Subcutaneous abdominal adipose tissue (tissue), 5 donors: ENCODE results near the gene GRIA1.
"Not testable (repeated sequence)": the region's sequence is repeated elsewhere in the genome, so short reads cannot be mapped to it uniquely, and the experiment has no call there.

Experiments
- H3K27ac ChIP-seq: one replicate; pipeline ENCODE4 v1.7.0; 2013; ENCODE audit warnings: low read depth, mild to moderate bottlenecking, inconsistent platforms, low read length, moderate library complexity
- H3K27me3 ChIP-seq, 5 donors: one replicate each; pipeline ENCODE4 v1.7.0; 2013; ENCODE audit warnings: low read length in 5 of 5, inconsistent platforms in 1 of 5; ENCODE audit not compliant: control insufficient read depth in 5 of 5, insufficient read depth in 4 of 5
- H3K36me3 ChIP-seq, 5 donors: one replicate each; pipeline ENCODE4 v1.7.0; 2013; ENCODE audit warnings: low read length in 5 of 5; ENCODE audit not compliant: control insufficient read depth in 5 of 5, insufficient read depth in 5 of 5
- H3K4me1 ChIP-seq, 5 donors: one replicate each; pipeline ENCODE4 v1.7.0; 2013; ENCODE audit warnings: low read length in 5 of 5, mild to moderate bottlenecking in 3 of 5, moderate library complexity in 1 of 5; ENCODE audit not compliant: control insufficient read depth in 5 of 5, insufficient read depth in 5 of 5
- H3K4me3 ChIP-seq, 5 donors: one replicate each; pipeline ENCODE4 v1.7.0; 2013; ENCODE audit warnings: low read length in 5 of 5, low read depth in 1 of 5
- H3K9ac ChIP-seq, 5 donors: one replicate each; pipeline ENCODE4 v1.7.0; 2013; ENCODE audit warnings: low read length in 5 of 5, mild to moderate bottlenecking in 4 of 5, moderate library complexity in 3 of 5
- H3K9me3 ChIP-seq, 5 donors: one replicate each; pipeline ENCODE4 v1.7.0; 2013; ENCODE audit warnings: low read length in 5 of 5; ENCODE audit not compliant: control insufficient read depth in 5 of 5
- donor health status: healthy.
- donor health status: healthy.
- donor health status: healthy.
- donor health status: healthy.
- donor health status: healthy.

GRIA1 gene

GRCh38 chr5:153719324-153719723 lies 228.9 kb downstream of the GRIA1 start:
- Histone ChIP-seq H3K36me3 (no peaks in the 10 kb centered on the region), H3K4me1 (no peaks in the 10 kb centered on the region), H3K27me3 (no peaks in the 10 kb centered on the region), H3K9ac (no peak overlapping the region), H3K27ac (no peak overlapping the region), H3K4me3 (no peak overlapping the region), H3K9me3 (peaks cover 0 to 5% (median 0%) of the 10 kb centered on the region in 5 donors)

- H3K9me3 ChIP-seq, H3K36me3 ChIP-seq, H3K9ac ChIP-seq, H3K27ac ChIP-seq, H3K27me3 ChIP-seq, H3K4me1 ChIP-seq, H3K4me3 ChIP-seq: not testable (repeated sequence)
Observed at GRCh38 chr5:153723022-153723610, 232.6 kb downstream of the GRIA1 start.

- Histone ChIP-seq H3K4me1 (peaks cover 0 to 16% (median 7%) of the 10 kb centered on the region in 5 donors), H3K27ac (no peak overlapping the region), H3K27me3 (no peaks in the 10 kb centered on the region), H3K36me3 (no peaks in the 10 kb centered on the region), H3K4me3 (no peak overlapping the region), H3K9ac (no peak overlapping the region), H3K9me3 (peaks cover 0 to 4% (median 0%) of the 10 kb centered on the region in 5 donors)
Observed at GRCh38 chr5:153742060-153742459, 251.6 kb downstream of the GRIA1 start.

- Histone ChIP-seq H3K27ac (no peak overlapping the region), H3K9me3 (peaks cover 0 to 4% (median 0%) of the 10 kb centered on the region in 5 donors), H3K4me3 (no peak overlapping the region), H3K36me3 (no peaks in the 10 kb centered on the region), H3K4me1 (peaks cover 0 to 16% (median 7%) of the 10 kb centered on the region in 5 donors), H3K9ac (no peak overlapping the region), H3K27me3 (no peaks in the 10 kb centered on the region)
Observed at GRCh38 chr5:153744751-153745150, 254.3 kb downstream of the GRIA1 start.

GRCh38 chr5:153745778-153746395 lies 255.4 kb downstream of the GRIA1 start:
- Histone ChIP-seq H3K9ac (no peak overlapping the region), H3K36me3 (no peaks in the 10 kb centered on the region), H3K27ac (no peak overlapping the region), H3K9me3 (no peaks in the 10 kb centered on the region), H3K27me3 (no peaks in the 10 kb centered on the region), H3K4me1 (peaks cover 0 to 16% (median 7%) of the 10 kb centered on the region in 5 donors), H3K4me3 (no peak overlapping the region)

GRCh38 chr5:153746440-153746839 lies 256.0 kb downstream of the GRIA1 start:
- Histone ChIP-seq H3K27ac (no peak overlapping the region), H3K9me3 (no peaks in the 10 kb centered on the region), H3K9ac (no peak overlapping the region), H3K27me3 (no peaks in the 10 kb centered on the region), H3K4me1 (peaks cover 0 to 16% (median 7%) of the 10 kb centered on the region in 5 donors), H3K36me3 (no peaks in the 10 kb centered on the region), H3K4me3 (no peak overlapping the region)

GRCh38 chr5:153748823-153749222 lies 258.4 kb downstream of the GRIA1 start:
- no peaks in the 10 kb centered on the region for H3K9me3 ChIP-seq
- H3K9ac ChIP-seq = no peak overlapping the region
- no peaks in the 10 kb centered on the region for H3K36me3 ChIP-seq
- no peak overlapping the region for H3K4me3 ChIP-seq
- peaks cover 0 to 10% (median 7%) of the 10 kb centered on the region in 5 donors for H3K4me1 ChIP-seq
- no peaks in the 10 kb centered on the region for H3K27me3 ChIP-seq
- no peak overlapping the region for H3K27ac ChIP-seq

GRCh38 chr5:153749960-153750359 lies 259.5 kb downstream of the GRIA1 start:
- no peaks in the 10 kb centered on the region for H3K36me3 ChIP-seq
- H3K27me3 ChIP-seq = no peaks in the 10 kb centered on the region
- no peaks in the 10 kb centered on the region for H3K9me3 ChIP-seq
- peaks cover 0 to 10% (median 7%) of the 10 kb centered on the region in 5 donors for H3K4me1 ChIP-seq
- H3K4me3 ChIP-seq = no peak overlapping the region
- H3K27ac ChIP-seq = no peak overlapping the region
- H3K9ac ChIP-seq = no peak overlapping the region

- no peaks in the 10 kb centered on the region for H3K36me3 ChIP-seq
- no peaks in the 10 kb centered on the region for H3K27me3 ChIP-seq
- H3K4me1 ChIP-seq = peaks cover 0 to 5% (median 2%) of the 10 kb centered on the region in 5 donors
- no peak overlapping the region for H3K27ac ChIP-seq
- H3K4me3 ChIP-seq = no peak overlapping the region
- peaks cover 0 to 2% (median 0%) of the 10 kb centered on the region in 5 donors for H3K9me3 ChIP-seq
- no peak overlapping the region for H3K9ac ChIP-seq
Observed at GRCh38 chr5:153751251-153751650, 260.8 kb downstream of the GRIA1 start.

- no peak overlapping the region for H3K9ac ChIP-seq
- H3K9me3 ChIP-seq = peaks cover 0 to 9% (median 0%) of the 10 kb centered on the region in 5 donors
- no peak overlapping the region for H3K27ac ChIP-seq
- H3K4me1 ChIP-seq = no peaks in the 10 kb centered on the region
- H3K4me3 ChIP-seq = no peak overlapping the region
- no peaks in the 10 kb centered on the region for H3K27me3 ChIP-seq
- no peaks in the 10 kb centered on the region for H3K36me3 ChIP-seq
Observed at GRCh38 chr5:153752890-153753289, 262.4 kb downstream of the GRIA1 start.
